ENCODE measurements around the gene PROM1. TPM values are rescaled to one million over a fixed set of nuclear protein-coding genes. Genes with fewer than 3 reads are reported as not detected.

Gene PROM1
- total RNA-seq, 2 donors from 2014 or later: 5.2 to 8.1 TPM

GRCh38 chr4:16106956-16107355 lies 23.1 kb upstream of the PROM1 start:
- Histone ChIP-seq H3K4me3 (no peak overlapping the region), H3K36me3 (no peaks in the 10 kb centered on the region), H3K4me1 (no peaks in the 10 kb centered on the region), H3K9me3 (no peaks in the 10 kb centered on the region), H3K27me3 (no peaks in the 10 kb centered on the region), H3K27ac (no peak overlapping the region)
- TF ChIP-seq CTCF (IDR thresholded peaks at IDR 0.05): no peak
- DNase-seq (ENCODE audit: low spot score): no peak

GRCh38 chr4:16104520-16104919 lies 20.7 kb upstream of the PROM1 start:
- H3K4me1 ChIP-seq: no peaks in the 10 kb centered on the region
- TF ChIP-seq CTCF (IDR thresholded peaks at IDR 0.05): no peak
- DNase-seq (ENCODE audit: low spot score): no peak
- H3K36me3 ChIP-seq: no peaks in the 10 kb centered on the region
- no peaks in the 10 kb centered on the region for H3K9me3 ChIP-seq
- H3K27me3 ChIP-seq: no peaks in the 10 kb centered on the region
- peak overlapping the region in 1 of 2 donors; percentile 58 for H3K27ac ChIP-seq
- H3K4me3 ChIP-seq: no peak overlapping the region

- no peaks in the 10 kb centered on the region for H3K4me1 ChIP-seq
- H3K27me3 ChIP-seq: no peaks in the 10 kb centered on the region
- no peak for TF ChIP-seq CTCF (IDR thresholded peaks at IDR 0.05)
- no peak overlapping the region for H3K4me3 ChIP-seq
- no peaks in the 10 kb centered on the region for H3K9me3 ChIP-seq
- H3K36me3 ChIP-seq: no peaks in the 10 kb centered on the region
- no peak for DNase-seq (ENCODE audit: low spot score)
- H3K27ac ChIP-seq: no peak overlapping the region
Measured at GRCh38 chr4:16102356-16102755, 18.5 kb upstream of the PROM1 start.

DNA sequence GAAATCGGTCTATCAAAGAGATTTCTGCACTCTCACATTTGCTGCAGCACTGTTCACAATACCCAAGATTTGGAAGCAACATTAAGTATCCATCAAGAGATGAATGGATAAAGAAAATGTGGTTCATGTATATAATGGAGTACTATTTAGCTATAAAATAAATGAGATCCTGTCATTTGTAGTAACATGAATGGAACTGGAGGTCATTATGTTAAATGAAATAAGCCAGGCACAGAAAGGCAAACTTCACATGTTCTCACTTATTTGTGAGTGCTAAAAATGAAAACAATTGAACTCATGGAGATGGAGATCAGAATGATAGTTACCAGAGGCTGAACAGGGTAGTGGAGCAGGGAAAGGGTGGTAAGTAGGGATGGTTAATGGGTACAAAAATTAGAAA lies 17.0 kb upstream of the PROM1 start:
- no peaks in the 10 kb centered on the region for H3K27me3 ChIP-seq
- TF ChIP-seq CTCF (IDR thresholded peaks at IDR 0.05): no peak
- H3K36me3 ChIP-seq: no peaks in the 10 kb centered on the region

GRCh38 chr4:16092682-16093319 lies 9.0 kb upstream of the PROM1 start:
- no peaks in the 10 kb centered on the region for H3K36me3 ChIP-seq
- H3K4me3 ChIP-seq: no peak overlapping the region
- no peak for TF ChIP-seq CTCF (IDR thresholded peaks at IDR 0.05)
- no peaks in the 10 kb centered on the region for H3K4me1 ChIP-seq
- peaks cover 0 to under 1% of the 10 kb centered on the region in 2 donors for H3K9me3 ChIP-seq
- no peak for DNase-seq (ENCODE audit: low spot score)
- H3K27me3 ChIP-seq: no peaks in the 10 kb centered on the region
- H3K27ac ChIP-seq: no peak overlapping the region

More for the DNA sequence above, 17.0 kb upstream of the PROM1 start:
- Histone ChIP-seq H3K27ac (no peak overlapping the region), H3K4me1 (no peaks in the 10 kb centered on the region), H3K9me3 (no peaks in the 10 kb centered on the region), H3K4me3 (no peak overlapping the region)
- DNase-seq (ENCODE audit: low spot score): no peak
